LNCaP clone FGC (cell line): Measurements from ENCODE around the gene SLC15A3.

Experiments
- DNase-seq: peaks from one replicate; pipeline ENCODE4 v3.0.0-alpha.2; 2011; ENCODE audit warnings: low read depth
- H3K4me3 ChIP-seq: 2 replicates; pipeline ENCODE4 v1.5.1; 2011; ENCODE audit warnings: mild to moderate bottlenecking, low read depth, low read length, control low read depth
- CTCF ChIP-seq: IDR thresholded peaks from 2 replicates; pipeline ENCODE4 v1.5.1; 2012; ENCODE audit warnings: mild to moderate bottlenecking; ENCODE audit not compliant: control insufficient read depth, insufficient read depth; ENCODE audit errors: extremely low read depth

Gene SLC15A3

DNA sequence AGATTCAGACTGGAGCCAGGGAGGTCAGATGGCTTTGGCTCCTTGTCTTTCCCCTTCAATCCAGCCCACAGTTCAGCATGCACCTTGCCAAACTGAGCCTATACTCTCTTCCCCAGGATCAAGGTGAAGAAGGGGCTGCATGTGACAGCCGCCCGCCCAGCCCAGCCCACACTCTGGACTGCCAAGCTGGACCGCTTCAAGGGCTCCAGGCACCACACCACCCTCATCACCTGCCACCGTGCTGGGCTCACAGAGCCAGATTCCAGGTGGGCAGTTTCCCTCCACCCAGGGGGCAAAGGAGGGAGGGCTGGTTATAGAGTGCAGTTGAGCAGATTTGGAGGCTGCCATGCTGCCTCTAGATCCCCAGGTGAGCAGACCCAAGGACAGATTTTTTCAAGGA is 21.6 kb downstream of the SLC15A3 start:
- DNase-seq = no peak
- TF ChIP-seq CTCF = no peak
- no peak overlapping the region for H3K4me3 ChIP-seq

GRCh38 chr11:60929764-60930163 is 22.2 kb downstream of the SLC15A3 start:
- TF ChIP-seq CTCF = no peak
- no peak overlapping the region for H3K4me3 ChIP-seq
- no peak for DNase-seq

DNA sequence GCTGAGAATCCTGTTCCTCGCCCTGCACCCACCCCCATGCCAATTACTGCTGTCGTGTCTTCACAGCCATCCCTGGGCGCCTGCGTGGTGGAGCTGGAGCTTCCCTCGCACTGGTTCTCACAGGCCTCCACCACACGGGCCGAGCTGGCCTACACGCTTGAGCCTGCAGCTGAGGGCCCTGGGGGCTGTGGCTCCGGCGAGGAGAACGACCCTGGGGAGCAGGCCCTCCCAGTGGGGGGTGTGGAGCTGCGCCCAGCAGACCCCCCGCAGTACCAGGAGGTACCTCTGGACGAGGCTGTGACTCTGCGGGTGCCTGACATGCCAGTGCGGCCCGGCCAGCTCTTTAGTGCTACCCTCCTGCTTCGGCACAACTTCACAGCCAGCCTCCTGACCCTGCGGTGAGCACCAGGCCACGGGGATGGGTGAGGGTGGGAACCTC is 23.4 kb downstream of the SLC15A3 start:
- DNase-seq = no peak
- H3K4me3 ChIP-seq = no peak overlapping the region
- no peak for TF ChIP-seq CTCF

- DNase-seq = no peak
- TF ChIP-seq CTCF = no peak
- H3K4me3 ChIP-seq = no peak overlapping the region
These were observed 24.4 kb downstream of the SLC15A3 start for GRCh38 chr11:60927600-60927999.

DNA sequence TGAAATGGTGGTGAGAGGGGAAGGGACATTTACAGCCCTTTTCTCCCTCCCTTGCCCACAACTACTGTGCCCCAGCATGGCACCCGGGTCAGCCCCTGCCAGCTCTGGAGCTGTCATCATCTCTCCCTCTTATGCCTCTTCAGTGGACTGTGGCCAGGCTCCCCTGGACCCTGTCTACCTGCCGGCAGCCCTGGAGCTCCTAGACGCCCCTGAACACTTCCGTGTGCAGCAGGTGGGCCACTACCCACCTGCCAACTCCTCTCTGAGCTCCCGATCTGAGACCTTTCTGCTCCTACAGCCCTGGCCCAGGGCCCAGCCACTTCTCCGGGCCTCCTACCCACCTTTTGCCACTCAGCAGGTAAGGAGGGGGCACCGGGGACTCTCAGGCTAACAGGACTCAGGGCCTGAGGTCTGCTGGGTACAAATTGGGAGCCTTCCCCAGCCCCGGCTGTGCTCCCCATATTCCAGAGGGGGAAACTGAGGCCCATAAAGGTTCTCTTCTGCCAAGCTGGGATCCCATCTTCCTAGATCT is 24.8 kb downstream of the SLC15A3 start:
- H3K4me3 ChIP-seq = no peak overlapping the region
- no peak for TF ChIP-seq CTCF
- DNase-seq = no peak

DNA sequence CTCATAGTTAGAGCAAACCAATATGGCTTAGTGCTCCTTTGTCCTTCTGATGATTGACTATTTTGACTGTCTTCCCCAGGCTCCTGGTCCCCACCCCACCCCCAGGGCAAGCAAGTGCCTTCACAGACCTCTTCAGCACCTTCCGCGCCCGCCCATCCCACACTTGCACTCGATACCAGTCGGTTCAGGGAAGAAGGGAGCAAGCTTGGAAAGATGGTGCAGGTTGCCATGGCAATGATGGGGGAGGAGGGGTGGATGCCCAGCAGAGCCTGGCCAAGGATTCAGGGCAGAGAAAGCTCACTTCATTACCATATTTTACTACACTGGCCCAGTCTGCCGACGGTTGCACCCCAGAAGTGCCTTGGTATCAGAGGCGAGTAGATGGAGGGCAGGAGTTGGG is 25.5 kb downstream of the SLC15A3 start:
- DNase-seq = no peak
- TF ChIP-seq CTCF = no peak
- no peak overlapping the region for H3K4me3 ChIP-seq

DNA sequence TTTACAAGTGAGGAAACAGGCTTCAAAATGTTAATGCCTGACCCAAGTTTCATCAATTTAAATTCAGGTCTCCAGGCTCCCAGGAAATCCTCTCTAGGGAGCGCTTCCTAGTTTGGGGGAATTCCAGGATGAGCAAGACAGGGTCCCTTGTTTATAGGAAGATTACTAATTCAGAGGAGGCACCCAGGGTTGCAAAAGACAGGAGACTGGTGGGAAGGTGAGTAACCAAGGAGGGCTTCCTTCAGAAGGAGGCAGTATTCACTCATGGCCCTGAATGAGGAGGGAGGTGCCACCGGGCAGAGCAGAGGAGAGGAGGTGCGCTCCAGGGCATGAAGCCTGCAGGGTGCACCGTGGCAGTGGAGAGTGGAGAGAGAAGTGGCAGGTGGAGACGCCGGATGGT is 26.1 kb downstream of the SLC15A3 start:
- DNase-seq = no peak
- no peak for TF ChIP-seq CTCF
- H3K4me3 ChIP-seq = peak overlapping the region; percentile 85
